Ureter (tissue), 1 donor: ENCODE measurements around the gene CD19. TPM values are rescaled to one million over a fixed set of nuclear protein-coding genes. Genes with fewer than 3 reads are reported as not detected.

Experiments used
- DNase-seq: peaks from one replicate; pipeline ENCODE4 v3.0.0-alpha.2; 2020; ENCODE audit warnings: low spot score
- total RNA-seq: library from RNA; stranded (reverse); gene quantifications from one replicate; pipeline ENCODE4 v1.2.4, GENCODE V29; 2023
- donor health status: DM: yes; HTN: yes; CAD: no.

CD19 gene
- total RNA-seq, 1 donor from 2014 or later, result not detected

GRCh38 chr16:28980929-28981328 is 49.2 kb downstream of the CD19 start:
- DNase-seq, result no peak

GRCh38 chr16:28981517-28981916 is 49.7 kb downstream of the CD19 start:
- DNase-seq, result no peak

GRCh38 chr16:28982418-28982817 is 50.6 kb downstream of the CD19 start:
- no peak for DNase-seq

- DNase-seq, result no peak
These were observed 51.2 kb downstream of the CD19 start for GRCh38 chr16:28982949-28983348.

GRCh38 chr16:28983644-28984043 is 51.9 kb downstream of the CD19 start:
- no peak for DNase-seq

GRCh38 chr16:28984091-28984490 is 52.3 kb downstream of the CD19 start:
- no peak for DNase-seq

- no peak for DNase-seq
These were observed 52.9 kb downstream of the CD19 start, which contains the start of gene LAT for GRCh38 chr16:28984619-28985135. Gene LAT (plus strand): TSS chr16:28985052. CDS start chr16:28985418, 366 bp downstream.

GRCh38 chr16:28985211-28986041 is 53.7 kb downstream of the CD19 start:
- DNase-seq, result no peak

- no peak for DNase-seq
These were observed 54.3 kb downstream of the CD19 start for GRCh38 chr16:28986046-28986445.

- DNase-seq, result no peak
These were observed 54.7 kb downstream of the CD19 start for GRCh38 chr16:28986492-28986891.

- no peak for DNase-seq
These were observed 55.5 kb downstream of the CD19 start for GRCh38 chr16:28987170-28987853.

Other genes starting within 250 kb of the CD19 start
- 435 TPM for gene EIF3C, start 220.5 kb upstream of the CD19 start, total RNA-seq
- 5.8 TPM for gene NPIPB9, start 180.2 kb upstream of the CD19 start, total RNA-seq
- 162 TPM for gene ATXN2L, start 109.0 kb upstream of the CD19 start, total RNA-seq
- gene TUFM, start 85.6 kb upstream of the CD19 start, total RNA-seq, result 150 TPM
- gene SH2B1, start 68.1 kb upstream of the CD19 start, total RNA-seq, result 55.5 TPM
- 0.75 TPM for gene ATP2A1, start 53.5 kb upstream of the CD19 start, total RNA-seq
- gene RABEP2, start 6.7 kb upstream of the CD19 start, total RNA-seq, result 26.5 TPM
- gene NFATC2IP, start 19.0 kb downstream of the CD19 start, total RNA-seq, result 43.2 TPM
- 23.9 TPM for gene SPNS1, start 42.8 kb downstream of the CD19 start, total RNA-seq
- 11.9 TPM for gene LAT, start 53.1 kb downstream of the CD19 start, total RNA-seq